AG08396 (cell line): Measurements from ENCODE around the gene TARDBP.
A peak's percentile ranks its signal among the peaks of the same experiment; 100 is the strongest.
"Not testable (repeated sequence)": the region's sequence is repeated elsewhere in the genome, so short reads cannot be mapped to it uniquely, and the experiment has no call there.

Experiments
- DNase-seq: peaks from one replicate; pipeline ENCODE4 v3.0.0; 2012; ENCODE audit warnings: low spot score, mixed read lengths

Gene TARDBP

DNA sequence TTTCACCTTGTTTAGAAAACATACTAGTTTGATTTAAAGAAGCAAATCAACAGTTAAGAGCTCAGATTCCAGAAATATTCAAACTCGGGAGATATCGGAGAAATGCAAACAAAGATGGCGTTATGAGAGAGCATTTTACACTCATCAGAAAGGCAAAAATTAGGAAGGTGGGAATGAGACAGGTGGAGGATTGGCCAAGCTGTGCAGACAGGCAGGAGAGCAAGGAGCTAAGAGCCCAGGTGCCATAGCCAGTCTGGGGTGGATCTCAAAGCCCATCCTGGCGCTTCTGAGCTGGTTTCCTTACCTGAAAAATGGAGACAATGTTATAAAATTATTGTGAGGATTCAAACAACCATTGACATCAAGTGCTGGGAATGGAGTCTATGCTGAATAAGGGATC is 19.6 kb upstream of the TARDBP start:
- DNase-seq: no peak

DNA sequence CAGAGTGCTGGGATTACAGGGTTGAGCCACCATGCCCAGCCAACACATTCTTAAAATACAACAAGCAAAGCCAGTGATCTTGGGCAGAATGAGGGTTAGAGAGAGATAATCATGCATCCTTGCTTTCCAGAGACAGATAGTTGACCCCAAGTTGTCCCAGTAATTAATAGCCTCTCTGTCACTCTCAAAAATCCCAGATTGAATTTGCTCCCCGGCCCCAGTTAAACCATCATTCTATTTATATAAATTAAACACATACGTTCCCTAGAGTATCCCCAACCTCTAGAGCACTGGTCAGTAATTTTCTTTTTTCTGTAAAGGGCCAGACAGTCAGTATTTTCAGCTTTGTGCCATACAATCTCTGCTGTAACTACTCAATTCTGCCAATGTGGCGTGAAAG is 16.4 kb upstream of the TARDBP start:
- DNase-seq: no peak

DNA sequence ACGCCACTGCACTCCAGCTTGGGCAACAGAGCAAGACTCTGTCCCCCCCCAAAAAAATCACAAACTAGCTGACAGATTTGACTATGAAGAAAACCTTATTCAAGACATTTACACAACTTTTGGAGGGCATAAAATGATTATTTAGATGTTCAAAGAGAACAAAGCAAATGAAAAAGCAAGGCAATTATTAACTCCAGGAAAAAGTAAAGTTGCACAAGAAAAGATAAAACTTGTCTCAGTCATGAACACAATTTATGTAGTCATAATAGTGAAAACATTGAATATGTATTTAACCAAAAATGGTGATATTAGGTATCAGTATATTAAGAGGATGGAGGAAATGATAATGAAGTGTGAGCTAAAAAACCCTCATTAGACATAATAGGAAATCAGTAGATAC is 11.9 kb upstream of the TARDBP start:
- DNase-seq: no peak

DNA sequence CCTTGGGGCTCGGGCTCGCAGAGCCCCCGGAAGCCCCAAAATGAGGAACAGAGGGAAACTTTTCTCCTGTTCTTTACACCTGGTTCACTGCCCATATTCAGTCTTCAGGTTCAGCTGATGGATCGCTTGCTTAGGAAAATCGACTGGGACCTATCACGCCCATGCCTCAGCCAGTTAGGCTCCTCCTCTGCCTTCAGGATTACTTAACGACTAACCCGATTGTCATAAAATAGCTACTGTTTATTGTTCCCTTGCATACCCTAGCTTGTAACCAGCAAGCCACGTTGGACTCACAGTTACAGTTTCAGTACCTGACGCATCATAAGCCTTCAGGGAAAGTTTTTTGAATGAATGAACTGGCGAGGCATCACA is 692 bp downstream of the TARDBP start:
- no peak for DNase-seq

DNA sequence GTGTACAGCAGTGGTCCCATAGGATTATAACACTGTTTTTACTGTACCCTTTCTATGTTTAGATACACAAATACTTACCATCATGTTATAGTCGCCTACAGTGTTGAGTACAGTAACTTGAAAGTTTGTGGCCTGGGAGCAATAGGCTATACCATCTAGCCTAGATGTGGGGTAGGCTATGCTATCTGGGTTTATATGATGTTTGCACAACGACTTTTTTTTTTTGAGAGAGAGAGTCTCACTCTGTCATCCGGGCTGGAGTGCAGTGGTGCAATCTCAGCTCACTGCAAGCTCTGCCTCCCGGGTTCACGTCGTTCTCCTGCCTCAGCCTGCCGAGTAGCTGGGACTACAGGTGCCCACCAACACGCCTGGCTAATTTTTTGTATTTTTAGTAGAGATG is 6.9 kb downstream of the TARDBP start:
- not testable (repeated sequence) for DNase-seq

DNA sequence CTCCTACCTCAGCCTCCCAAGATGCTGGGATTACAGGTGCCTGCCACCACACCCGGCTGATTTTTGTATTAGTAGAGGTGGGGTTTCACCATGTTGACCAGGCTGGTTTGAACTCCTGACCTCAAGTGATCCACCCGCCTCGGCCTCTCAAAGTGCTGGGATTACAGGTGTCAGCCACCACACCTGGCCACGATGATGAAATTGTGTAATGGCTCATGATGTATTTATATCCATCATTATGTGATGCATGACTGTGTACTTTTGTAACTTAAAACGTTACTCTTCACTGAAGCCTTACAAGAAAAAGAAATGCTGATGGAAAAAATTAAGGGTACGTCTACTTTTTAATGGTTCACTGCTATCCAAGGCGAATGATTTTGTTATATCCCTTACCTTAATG is 7.5 kb downstream of the TARDBP start:
- DNase-seq: no peak

DNA sequence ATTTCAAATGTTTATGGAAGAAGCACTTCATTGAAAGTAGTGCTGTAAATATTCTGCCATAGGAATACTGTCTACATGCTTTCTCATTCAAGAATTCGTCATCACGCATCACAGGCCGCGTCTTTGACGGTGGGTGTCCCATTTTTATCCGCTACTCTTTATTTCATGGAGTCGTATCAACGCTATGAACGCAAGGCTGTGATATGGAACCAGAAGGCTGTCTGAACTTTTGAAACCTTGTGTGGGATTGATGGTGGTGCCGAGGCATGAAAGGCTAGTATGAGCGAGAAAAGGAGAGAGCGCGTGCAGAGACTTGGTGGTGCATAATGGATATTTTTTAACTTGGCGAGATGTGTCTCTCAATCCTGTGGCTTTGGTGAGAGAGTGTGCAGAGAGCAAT is 10.7 kb downstream of the TARDBP start:
- DNase-seq: no peak

DNA sequence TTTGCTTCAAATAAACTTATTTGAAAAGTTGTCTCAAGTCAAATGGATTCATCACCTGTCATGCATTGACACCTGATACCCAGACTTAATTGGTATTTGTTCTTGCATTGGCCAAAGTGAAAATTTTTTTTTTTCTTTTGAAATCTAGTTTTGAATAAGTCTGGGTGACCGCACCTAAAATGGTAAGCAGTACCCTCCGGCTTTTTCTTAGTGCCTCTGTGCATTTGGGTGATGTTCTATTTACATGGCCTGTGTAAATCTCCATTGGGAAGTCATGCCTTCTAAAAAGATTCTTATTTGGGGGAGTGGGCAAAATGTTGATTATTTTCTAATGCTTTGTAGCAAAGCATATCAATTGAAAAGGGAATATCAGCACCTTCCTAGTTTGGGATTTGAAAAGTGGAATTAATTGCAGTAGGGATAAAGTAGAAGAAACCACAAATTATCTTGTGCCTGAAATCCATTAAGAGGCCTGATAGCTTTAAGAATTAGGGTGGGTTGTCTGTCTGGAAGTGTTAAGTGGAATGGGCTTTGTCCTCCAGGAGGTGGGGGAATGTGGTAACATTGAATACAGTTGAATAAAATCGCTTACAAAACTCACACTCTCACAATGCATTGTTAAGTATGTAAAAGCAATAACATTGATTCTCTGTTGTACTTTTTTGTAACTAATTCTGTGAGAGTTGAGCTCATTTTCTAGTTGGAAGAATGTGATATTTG is 11.9 kb downstream of the TARDBP start:
- DNase-seq: no peak

DNA sequence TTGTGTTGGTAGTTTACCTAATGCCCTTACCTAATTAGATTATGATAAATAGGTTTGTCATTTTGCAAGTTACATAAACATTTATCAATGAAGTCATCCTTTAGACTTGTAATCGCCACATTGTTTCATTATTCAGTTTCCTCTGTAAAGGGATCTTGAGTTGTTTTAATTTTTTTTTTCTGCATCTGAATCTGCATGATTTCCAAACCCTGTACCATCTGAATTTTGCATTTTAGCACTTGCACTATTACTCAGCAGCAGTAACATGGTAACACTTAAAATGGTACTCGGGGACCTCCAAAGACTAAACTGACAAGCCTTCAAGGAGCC is 12.4 kb downstream of the TARDBP start:
- DNase-seq: no peak

DNA sequence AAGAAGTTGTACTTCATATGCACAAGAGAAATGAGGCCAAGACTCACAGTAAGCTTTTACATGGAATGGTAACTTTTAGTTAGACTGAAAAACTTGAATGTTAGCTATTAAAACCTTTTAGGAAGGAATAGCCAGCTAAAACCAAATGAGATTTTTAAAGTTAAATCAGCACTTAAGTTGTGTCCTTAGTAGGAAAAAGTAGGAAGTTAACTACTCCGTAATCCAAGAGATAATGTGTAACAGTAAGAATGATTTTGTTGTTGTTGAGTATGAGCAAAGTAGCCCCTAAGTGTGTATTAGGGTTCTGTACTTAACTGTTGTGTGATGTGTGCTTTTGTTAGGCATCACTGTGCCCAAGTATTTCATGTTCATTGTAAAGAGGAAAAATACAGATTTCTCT is 13.2 kb downstream of the TARDBP start:
- no peak for DNase-seq

DNA sequence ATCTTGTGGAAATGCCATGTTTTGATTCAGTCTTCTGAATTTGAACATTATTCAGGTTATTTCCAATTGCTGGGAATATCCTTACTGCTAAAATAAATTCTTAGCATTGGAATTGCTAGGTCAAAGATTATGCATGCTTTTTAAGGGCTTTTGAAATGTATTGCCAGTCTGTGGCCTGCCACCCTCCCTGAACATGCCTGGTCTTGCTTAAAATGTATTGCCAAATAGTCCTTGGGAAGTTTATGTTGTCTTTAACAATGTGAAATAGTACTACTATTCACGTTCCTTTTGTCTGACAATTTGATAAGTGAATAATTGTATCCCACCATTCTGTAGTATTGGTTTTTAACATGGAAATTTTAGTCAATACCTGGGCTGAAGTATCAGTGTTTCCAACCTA is 13.6 kb downstream of the TARDBP start:
- no peak for DNase-seq

DNA sequence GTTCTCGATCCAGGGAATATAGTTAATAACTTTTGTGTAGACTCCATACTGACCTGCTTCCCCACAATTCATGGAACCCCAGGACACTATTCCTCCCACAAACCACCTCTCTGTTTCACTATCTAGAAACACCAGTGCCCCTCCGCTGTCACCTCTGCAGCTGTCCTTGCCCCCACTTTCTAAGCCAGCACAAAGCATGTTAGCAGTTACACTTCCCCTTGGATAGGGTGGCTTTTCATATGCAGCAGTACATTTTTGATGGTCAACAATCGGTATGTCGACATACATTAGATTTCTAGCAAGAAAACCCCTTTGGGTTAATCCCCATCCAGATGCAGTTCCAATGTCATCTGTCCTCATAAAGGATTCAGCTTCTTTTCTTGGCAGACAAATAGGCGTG is 14.4 kb downstream of the TARDBP start:
- no peak for DNase-seq

DNA sequence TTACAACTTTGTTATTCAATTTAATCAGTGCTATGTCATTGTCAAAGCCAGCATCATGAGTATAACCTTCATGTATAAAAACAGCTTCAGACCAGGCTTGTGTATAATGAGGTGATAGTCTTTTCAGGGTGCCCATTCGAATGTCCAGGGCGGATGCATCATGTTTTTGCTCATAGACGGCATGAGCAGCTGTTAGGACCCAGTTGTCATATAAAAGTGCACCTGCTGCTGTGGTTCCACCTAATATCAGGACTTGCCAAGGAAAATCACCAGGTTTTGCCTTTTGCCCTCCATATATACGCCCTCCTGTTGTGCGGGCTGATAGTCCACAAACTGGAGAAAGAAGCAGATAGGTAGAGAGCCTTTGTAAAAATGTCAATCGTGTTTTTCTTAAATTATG is 14.9 kb downstream of the TARDBP start:
- DNase-seq: no peak

DNA sequence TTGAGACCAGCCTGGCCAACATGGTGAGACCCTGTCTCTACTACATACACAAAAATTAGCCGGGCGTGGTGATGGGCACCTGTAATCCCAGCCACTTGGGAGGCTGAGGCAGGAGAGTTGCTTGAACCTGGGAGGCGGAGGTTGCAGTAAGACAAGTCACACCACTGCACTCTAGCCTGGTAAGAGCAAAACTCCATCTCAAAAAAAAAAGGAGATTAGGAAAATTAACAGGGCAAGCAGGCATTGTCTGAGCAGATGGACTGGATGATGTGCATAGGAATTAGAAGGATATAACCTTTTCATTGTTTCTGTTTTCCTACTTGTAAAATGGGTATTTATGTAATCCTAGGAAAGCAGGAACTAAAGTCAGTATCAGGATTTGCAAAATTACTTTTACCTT is 15.6 kb downstream of the TARDBP start:
- no peak for DNase-seq

DNA sequence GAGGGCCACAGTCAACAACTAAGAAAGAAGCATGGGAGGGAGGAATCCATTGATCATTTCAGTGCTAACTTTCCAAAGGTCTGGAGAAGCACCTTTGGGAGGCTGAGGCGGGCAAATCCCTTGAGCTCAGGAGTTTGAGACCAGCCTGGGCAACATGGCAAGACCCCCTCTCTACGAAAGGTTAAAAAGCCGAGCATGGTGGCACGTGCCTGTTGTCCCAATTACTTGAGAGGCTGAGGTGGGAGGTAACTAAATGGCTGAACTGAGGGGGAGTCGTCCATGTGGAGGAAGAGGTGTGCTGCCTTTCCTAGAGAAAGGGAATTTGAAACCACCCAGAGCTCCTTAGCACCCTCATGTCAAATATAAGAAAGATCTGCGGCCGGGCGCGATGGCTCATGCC is 18.4 kb downstream of the TARDBP start:
- DNase-seq: no peak

DNA sequence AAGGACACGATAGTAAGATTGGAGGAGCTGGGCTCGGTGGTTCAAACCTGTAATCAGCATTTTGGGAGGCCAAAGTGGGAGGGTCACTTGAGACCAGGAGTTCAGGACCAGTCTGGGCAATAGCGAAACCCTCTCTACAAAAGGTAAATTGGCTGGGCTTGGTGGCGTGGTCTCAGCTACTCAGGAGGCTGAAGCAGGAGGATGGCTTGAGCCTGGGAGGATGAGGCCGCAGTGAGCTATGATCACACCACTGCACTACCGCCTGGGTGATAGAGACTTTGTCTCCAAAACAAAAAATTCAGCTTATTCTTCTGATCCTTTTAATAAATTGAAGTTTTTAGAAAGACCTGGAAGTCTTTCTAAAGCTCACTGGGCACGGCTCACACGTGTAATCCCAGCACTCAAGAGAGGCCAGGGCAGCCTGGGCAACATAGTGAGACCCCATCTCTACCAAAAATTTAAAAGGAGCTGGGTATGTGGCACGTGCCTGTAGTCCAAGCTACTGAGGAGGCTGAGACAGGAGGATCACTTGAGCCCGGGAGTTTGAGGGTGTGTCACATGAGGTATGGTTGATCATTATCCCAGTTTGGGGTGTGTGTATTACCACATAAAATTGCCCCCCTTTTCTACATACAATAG is 19.3 kb downstream of the TARDBP start:
- DNase-seq: no peak

DNA sequence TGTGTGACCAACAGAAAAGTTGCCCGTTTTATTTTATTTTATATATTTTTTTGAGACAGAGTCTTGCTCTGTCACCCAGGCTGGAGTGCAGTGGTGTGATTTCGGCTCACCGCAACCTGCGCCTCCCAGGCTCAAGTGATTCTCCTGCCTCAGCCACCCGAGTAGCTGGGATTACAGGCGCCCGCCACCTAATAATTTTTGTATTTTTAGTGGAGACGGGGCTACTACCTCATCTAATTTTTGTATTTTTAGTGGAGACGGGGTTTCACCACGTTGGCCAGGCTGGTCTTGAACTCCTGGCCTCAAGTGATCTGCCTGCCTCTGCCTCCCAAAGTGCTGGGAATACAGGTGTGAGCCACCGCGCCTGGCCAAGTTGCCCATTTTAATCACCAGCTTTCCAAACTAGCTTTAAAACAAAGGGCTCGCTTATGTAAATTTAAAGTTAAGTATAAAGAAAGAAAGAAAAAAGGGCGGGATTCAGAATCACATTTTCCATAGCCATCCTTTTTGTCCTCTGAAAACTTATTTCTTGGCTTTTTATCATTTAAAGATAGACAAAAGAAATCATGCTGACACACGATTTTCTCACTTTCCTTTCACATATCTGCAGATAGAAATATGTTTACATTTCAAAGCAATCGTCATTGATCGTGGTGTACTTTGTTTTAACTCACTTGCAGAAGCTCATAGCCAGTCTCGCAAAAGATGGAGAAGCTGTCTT is 24.7 kb downstream of the TARDBP start:
- DNase-seq: not testable (repeated sequence)

DNA sequence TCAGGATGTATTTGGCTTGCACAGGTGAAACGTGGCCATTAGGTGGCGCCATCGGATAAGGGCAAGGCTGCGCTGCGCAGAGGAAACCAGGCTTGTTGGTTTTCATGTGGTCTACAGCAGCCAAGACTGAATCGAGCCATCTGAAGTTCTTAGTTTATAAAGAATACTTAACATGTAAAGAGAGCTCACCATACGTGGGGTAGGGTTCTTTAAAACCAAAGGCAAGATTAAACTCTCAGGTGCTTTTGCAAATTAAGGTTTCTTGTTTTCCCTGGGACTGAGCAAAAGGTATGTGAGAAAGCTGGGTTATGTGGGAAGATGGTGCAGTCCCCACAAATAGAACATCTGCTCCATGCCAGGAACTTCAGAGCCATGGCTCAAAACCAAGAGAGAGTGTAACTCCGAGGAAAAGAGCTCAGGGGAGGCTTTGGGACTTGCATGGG is 25.3 kb downstream of the TARDBP start:
- DNase-seq: peak; percentile 89

DNA sequence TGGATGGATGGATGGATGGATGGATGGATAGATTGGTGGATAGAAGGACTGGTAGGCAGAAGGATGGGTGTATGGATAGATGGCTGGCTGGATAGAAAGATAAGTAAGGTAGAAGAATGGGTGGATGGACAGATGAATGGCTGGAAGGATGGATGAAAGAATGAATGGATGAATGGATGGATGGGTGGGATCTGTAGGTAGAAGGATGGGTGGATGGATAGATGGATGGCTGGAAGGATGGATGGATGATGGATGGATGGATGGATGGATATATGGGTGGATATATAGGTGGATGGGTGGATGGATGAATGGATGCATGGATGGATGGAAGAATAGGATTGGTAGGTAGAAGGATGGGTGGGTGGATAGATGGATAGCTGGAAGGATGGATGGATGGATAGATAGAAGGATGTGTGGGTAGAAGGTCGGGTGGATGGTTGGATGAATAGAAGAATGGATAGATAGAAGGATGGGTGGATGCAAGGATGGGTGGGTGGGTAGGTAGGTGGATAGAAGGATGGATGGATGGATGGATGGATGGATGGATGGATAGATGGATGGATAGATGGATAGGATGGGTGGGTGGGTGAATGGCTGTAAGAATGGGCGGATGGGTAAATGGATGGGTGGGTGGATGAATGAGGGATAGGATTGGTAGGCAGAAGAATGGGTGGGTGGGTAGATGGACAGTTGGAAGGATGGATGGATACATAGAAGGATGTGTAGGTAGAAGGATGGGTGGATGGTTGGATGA is 27.1 kb downstream of the TARDBP start:
- DNase-seq: no peak

DNA sequence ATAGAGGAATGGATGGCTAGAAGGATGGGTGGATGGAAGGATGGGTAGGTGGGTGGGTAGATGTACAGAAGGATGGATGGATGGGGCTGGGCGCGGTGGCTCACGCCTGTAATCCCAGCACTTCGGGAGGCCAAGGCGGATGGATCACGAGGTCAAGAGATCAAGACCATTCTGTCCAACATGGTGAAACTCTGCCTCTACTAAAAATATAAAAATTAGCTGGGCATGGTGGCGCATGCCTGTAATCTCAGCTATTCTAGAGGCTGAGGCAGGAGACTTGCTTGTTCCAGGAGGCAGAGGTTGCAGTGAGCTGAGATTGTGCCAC is 27.6 kb downstream of the TARDBP start:
- not testable (repeated sequence) for DNase-seq

DNA sequence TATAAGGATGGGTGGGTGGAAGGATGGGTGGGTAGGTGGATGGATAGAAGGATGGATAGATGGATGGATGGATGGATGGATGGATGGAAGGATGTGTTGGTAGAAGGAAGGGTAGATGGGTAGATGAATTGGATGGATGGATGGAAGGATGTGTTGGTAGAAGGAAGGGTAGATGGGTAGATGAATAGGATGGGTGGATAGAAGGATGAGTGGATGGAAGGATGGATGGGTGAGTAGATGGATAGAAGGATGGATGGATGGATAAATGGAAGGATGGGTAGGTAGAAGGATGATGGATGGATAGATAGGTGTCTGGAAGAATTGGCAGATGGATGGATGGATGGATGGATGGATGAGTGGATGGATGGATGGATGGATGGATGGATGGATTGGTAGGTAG is 28.6 kb downstream of the TARDBP start:
- DNase-seq: no peak

DNA sequence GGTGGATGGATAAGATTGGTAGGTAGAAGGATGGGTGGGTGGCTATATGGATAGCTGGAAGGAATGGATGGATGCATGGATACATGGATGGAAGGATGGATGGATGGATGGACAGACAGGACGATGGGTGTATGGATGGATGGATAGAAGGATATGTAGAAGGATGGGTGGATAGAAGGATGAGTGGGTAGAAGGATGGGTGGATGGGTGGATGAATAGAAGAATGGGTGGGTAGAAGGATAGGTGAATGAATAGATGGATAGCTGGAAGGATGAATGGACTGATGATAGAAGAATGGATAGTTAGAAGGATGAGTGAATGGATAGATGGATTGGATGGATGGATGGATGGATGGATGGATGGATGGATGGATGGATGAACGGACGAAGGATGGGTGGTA is 29.6 kb downstream of the TARDBP start:
- no peak for DNase-seq
